Astrocyte (in vitro differentiated cells and primary cell): ENCODE data around the gene VWA5B2.

Experiments
- CTCF ChIP-seq: IDR thresholded peaks from 2 replicates; pipeline ENCODE4 v1.5.1; 2011; ENCODE audit warnings: low read depth, mild to moderate bottlenecking, inconsistent platforms, low read length, moderate library complexity; ENCODE audit not compliant: insufficient read depth
- EZH2 ChIP-seq: IDR thresholded peaks from 2 replicates; pipeline ENCODE4 v1.6.1; 2012; ENCODE audit warnings: mild to moderate bottlenecking, low read length, inconsistent platforms; ENCODE audit not compliant: insufficient read depth

GRCh38 chr3:184230603-184231528 lies 1.5 kb downstream of the VWA5B2 start:
- no peak for TF ChIP-seq CTCF
- peak; percentile 97 for TF ChIP-seq EZH2
